Measurements from ENCODE around the gene SCD.

DNA sequence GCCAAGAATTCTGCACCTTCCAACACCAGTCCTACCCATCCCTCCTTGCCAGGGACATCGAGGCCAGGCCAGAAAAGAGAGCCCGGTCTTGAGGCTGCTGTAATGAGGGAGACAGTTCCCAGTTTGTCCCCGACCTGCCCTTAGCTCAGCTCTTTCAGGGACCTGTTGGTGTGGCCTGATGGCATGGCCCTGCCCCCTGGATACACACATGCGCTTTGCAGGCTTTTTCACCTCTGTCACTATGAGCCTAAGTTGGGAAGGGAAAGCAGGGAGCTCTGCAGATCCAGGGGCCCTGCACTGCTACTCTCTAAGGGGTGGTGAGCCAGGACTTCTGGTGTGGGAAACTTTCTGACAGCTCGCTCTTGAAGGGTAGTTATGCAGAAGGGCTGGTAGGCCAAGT lies 2.1 kb downstream of the SCD start:
- TF ChIP-seq, protein P1, sequence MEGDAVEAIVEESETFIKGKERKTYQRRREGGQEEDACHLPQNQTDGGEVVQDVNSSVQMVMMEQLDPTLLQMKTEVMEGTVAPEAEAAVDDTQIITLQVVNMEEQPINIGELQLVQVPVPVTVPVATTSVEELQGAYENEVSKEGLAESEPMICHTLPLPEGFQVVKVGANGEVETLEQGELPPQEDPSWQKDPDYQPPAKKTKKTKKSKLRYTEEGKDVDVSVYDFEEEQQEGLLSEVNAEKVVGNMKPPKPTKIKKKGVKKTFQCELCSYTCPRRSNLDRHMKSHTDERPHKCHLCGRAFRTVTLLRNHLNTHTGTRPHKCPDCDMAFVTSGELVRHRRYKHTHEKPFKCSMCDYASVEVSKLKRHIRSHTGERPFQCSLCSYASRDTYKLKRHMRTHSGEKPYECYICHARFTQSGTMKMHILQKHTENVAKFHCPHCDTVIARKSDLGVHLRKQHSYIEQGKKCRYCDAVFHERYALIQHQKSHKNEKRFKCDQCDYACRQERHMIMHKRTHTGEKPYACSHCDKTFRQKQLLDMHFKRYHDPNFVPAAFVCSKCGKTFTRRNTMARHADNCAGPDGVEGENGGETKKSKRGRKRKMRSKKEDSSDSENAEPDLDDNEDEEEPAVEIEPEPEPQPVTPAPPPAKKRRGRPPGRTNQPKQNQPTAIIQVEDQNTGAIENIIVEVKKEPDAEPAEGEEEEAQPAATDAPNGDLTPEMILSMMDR (IDR thresholded peaks at IDR 0.05) = no peak
- no peak for TF ChIP-seq POLR2A (IDR thresholded peaks at IDR 0.05)
